Activated T-cell treated with anti-CD3 and anti-CD28 coated beads, Interleukin-2, amount 50 U/mL, for 24 hours (primary cell): Measurements from ENCODE around the gene RAP1B.

ENCODE experiments used
- DNase-seq: peaks from one replicate; pipeline ENCODE4 v3.0.0-alpha.2; 2020
- H3K27ac Mint-ChIP-seq: 2 replicates; pipeline ENCODE4 v1.8.0; 2020; ENCODE audit warnings: mild to moderate bottlenecking, mixed read lengths
- H3K27me3 Mint-ChIP-seq: 2 replicates; pipeline ENCODE4 v1.8.0; 2020; ENCODE audit warnings: mixed read lengths
- H3K36me3 Mint-ChIP-seq: 2 replicates; pipeline ENCODE4 v1.8.0; 2020; ENCODE audit warnings: low read depth, mixed read lengths
- H3K4me1 Mint-ChIP-seq: 2 replicates; pipeline ENCODE4 v1.8.0; 2020; ENCODE audit warnings: low read depth, mixed read lengths
- H3K4me3 Mint-ChIP-seq: 2 replicates; pipeline ENCODE4 v1.8.0; 2020; ENCODE audit warnings: mild to moderate bottlenecking, moderate library complexity, mixed read lengths
- H3K9me3 Mint-ChIP-seq: 2 replicates; pipeline ENCODE4 v1.8.0; 2020; ENCODE audit warnings: mixed read lengths

The RAP1B gene

DNA sequence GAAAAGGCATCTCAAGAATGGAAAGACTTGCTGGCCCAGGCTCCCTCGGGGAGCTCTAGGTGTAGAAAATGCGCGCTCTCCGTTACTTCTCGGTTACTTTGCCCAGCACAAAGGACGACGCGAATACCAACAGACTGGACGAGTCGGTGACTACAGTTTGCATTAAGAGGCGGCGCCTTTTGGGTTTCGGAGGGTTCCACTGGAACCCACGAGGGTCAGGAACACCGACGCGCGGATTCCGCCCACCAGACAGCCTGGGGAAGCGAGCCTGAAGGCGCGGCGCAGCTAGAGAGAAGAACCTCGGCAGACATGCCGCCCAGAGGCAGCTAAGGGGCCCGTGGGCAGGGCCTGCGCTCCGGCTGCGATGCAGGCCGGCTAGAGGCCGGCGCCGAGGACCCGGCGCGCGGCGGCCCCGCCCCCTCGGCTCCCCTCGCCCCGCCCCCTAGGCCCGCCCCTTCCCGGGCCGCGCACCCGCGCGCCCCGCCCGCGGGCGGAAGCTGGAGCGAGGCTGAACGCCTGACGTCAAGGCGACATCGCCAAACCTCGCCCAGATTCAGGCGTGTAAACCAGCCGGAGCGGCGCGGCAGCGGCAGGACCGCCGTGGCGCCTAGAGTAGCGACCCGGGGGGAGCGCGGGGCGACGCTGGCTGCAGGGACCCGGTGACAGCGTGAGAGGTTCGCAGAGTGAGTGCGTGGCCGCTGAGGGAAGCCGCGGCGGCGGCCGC lies at the start of gene RAP1B:
RAP1B (plus strand) TSS at position 530 of the 724 bp plus-strand sequence. CDS start 37,826 bp downstream, outside the sequence.
- peak; percentile 92 for DNase-seq
- Mint-ChIP-seq H3K9me3 (no peaks in the 10 kb centered on the region), H3K36me3 (peaks cover 44% of the 10 kb centered on the region), H3K4me1 (peaks cover 45% of the 10 kb centered on the region), H3K27me3 (no peaks in the 10 kb centered on the region), H3K4me3 (peak within 1 kb of the TSS; percentile 91), H3K27ac (peak within 1 kb of the TSS; percentile 98)

DNA sequence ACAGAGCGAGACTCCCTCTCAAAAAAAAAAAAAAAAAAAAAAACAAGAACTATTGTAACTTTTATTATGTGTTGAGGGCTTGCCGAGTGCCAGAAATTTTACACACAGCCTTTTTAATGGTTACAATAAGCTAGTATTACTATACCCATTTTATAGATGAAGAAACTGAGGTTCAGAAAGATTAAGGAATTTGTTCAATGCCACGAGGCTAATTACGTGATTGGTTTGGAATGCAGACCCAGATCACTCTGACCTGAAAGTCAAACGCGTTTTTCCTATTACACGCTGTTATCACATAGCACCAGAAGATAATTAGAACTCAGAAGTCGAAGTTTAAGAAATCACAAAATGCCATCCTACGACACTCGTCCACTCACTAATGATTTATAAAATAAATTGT lies 48.9 kb upstream of the RAP1B start:
- no peak for DNase-seq
- Mint-ChIP-seq H3K27me3 (no peaks in the 10 kb centered on the region), H3K4me3 (no peak overlapping the region), H3K36me3 (no peaks in the 10 kb centered on the region), H3K4me1 (peaks cover 50% of the 10 kb centered on the region), H3K9me3 (no peaks in the 10 kb centered on the region), H3K27ac (no peak overlapping the region)

DNA sequence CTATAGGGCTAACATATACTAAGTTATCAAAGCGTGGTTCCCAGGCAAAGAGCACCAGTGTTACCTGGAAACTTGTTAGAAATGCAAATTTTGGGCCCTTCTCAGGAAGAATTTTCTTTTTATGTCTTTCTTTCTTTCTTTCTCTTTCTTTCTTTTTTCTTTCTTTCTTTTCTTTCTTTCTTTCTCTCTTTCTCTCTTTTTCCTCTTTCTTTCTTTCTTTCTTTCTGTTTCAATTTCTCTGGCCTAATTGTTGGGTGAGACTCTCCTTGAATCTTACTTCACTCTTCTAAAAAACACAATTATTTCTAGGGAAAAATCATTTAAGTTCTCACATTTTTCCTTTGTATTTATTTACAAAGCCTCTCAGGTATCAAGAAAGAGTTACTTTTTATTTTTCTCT lies 46.5 kb upstream of the RAP1B start:
- Mint-ChIP-seq H3K4me3 (no peak overlapping the region), H3K4me1 (peaks cover 35% of the 10 kb centered on the region), H3K27me3 (no peaks in the 10 kb centered on the region), H3K36me3 (no peaks in the 10 kb centered on the region), H3K27ac (no peak overlapping the region), H3K9me3 (no peaks in the 10 kb centered on the region)
- DNase-seq: no peak

DNA sequence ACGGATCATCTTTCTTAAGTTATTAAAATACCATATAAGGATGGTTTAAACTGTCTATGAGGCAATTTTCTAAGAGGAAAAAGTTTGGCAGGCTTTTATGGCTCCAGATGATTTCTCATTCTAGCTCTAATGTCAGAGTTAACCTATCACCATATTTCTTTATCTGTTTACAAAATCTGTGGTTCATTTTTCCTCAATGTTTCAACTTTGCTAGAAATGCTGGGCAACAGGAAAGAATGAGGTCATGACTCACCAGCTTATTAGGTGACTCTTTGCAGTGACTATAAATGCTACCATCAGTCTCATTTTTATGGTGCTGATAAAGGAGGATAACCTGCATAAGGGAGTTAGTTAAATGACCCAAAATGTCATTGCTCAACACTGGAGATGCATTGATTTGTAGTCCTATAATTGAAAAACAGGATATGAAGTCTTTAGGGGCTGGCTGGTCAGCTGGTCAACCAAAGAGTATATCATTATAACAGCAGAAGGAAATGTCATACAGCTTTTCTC lies 45.3 kb upstream of the RAP1B start:
- no peak for DNase-seq
- Mint-ChIP-seq H3K4me3 (no peak overlapping the region), H3K9me3 (no peaks in the 10 kb centered on the region), H3K36me3 (no peaks in the 10 kb centered on the region), H3K4me1 (peaks cover 25% of the 10 kb centered on the region), H3K27me3 (no peaks in the 10 kb centered on the region), H3K27ac (no peak overlapping the region)

DNA sequence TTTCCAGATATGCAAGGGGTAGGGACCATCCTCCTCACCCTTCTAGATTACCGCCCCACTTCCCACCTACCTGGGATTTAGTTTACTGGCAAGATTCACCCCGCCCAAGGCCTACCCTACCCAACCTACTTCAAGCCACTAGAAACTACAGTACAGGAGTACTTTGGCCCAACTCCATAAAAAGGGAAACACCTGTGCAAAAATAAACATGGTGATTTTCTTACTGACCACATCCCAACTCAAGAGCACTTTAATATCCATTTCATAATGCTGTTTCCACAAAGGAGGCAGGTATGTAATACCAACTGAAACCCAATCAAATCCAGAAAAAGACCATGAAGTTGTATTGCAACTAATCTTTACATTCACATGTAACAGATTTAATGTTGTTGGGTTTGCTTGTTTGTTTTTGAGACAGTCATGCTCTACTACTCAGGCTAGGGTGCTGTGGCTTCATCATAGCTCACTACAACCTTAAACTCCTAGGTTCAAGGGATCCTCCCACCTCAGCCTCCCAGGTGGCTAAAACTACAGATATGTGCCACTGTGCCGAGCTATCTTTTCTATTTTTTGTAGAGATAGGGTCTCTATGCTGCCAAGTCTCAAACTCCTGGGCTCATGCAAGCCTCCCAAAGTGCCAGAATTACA lies 41.7 kb upstream of the RAP1B start:
- Mint-ChIP-seq H3K27ac (no peak overlapping the region), H3K27me3 (no peaks in the 10 kb centered on the region), H3K36me3 (no peaks in the 10 kb centered on the region), H3K4me3 (no peak overlapping the region), H3K4me1 (peaks cover 36% of the 10 kb centered on the region), H3K9me3 (peaks cover 2% of the 10 kb centered on the region)
- DNase-seq: no peak

DNA sequence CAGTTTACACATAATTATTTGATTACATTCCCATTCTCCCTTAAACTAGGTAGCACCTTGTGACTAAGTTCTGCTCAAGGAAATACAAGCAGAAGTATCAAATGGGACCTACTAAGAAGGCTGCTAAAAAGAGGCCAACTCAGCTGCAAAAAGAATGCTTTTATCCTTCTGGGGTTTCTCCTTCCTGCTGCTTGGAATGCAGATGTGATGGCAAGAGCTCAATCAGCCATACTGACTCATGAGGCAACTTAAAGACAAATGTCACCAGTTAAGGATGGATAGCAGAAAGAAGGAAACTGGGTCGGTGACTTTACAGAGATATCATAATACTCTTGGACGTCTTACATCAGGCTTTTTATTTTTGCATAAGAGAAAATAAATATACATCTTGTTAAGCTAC lies 38.0 kb upstream of the RAP1B start:
- Mint-ChIP-seq H3K4me3 (no peak overlapping the region), H3K27ac (no peak overlapping the region), H3K27me3 (no peaks in the 10 kb centered on the region), H3K9me3 (peaks cover 2% of the 10 kb centered on the region), H3K4me1 (peaks cover 23% of the 10 kb centered on the region), H3K36me3 (no peaks in the 10 kb centered on the region)
- DNase-seq: no peak

DNA sequence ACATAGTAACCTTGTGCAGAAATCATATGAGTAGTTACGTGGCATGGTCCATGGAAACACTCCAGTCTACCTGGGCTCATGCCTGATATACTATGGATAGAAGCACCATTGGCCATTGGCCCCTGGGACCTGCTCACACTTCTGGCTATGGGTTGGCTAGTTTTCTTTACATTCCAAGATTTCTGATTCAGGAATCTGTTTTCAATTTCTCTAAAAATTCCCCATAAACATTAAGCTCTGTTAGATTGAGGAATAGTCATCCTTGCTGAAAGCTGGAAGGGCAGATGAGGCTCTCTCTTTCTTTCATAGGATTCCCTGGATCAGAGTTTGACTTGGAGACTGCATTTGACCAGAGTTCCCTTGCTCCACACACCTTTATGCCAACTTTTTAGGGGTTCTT lies 37.3 kb upstream of the RAP1B start:
- H3K4me1 Mint-ChIP-seq: peaks cover 30% of the 10 kb centered on the region

DNA sequence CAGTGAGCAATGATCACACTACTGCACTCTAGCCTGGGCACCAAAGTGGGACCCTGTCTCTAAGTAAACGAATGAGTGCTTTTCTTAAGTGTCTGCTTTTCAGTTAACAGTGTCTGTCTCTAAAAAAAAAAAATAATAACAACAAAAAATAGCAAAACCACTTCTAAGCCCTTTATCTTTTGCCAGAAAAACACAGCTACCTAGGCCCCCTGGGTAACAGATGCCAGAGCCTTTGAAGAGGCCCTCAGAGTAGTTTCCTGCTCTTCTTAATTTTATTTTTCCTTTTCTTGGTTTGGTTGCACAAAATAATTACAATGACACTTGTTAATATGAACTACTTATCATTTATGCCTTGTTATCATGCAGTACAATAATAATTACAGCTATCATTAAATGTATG lies 32.8 kb upstream of the RAP1B start:
- Mint-ChIP-seq H3K27me3 (no peaks in the 10 kb centered on the region), H3K9me3 (no peaks in the 10 kb centered on the region), H3K27ac (no peak overlapping the region), H3K4me3 (no peak overlapping the region), H3K4me1 (peaks cover 29% of the 10 kb centered on the region), H3K36me3 (no peaks in the 10 kb centered on the region)
- no peak for DNase-seq

More for the DNA sequence above, 37.3 kb upstream of the RAP1B start:
- Mint-ChIP-seq H3K36me3 (no peaks in the 10 kb centered on the region), H3K27ac (no peak overlapping the region), H3K27me3 (no peaks in the 10 kb centered on the region), H3K4me3 (no peak overlapping the region), H3K9me3 (peaks cover 2% of the 10 kb centered on the region)
- DNase-seq: no peak

DNA sequence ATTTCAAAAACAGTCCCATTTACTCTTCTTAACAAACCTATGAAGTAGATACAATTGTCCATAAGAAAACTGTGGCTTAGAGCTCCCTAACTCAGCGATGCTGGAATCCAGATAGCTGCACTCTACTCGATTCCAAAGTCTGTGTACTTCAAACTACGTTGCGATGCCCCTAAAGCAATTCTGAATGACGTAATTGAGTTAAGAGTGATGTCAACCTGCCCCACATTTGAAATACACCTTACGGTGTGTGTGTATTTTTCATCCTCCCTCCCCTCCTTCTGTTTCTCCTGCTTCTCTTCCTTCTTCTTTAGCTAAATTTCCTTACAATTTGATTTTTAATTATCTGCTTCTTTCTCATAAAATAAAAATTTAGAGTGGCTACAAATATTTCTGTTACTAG lies 31.9 kb upstream of the RAP1B start:
- Mint-ChIP-seq H3K36me3 (no peaks in the 10 kb centered on the region), H3K27me3 (no peaks in the 10 kb centered on the region), H3K27ac (no peak overlapping the region), H3K4me1 (peaks cover 33% of the 10 kb centered on the region), H3K9me3 (no peaks in the 10 kb centered on the region), H3K4me3 (no peak overlapping the region)
- no peak for DNase-seq

DNA sequence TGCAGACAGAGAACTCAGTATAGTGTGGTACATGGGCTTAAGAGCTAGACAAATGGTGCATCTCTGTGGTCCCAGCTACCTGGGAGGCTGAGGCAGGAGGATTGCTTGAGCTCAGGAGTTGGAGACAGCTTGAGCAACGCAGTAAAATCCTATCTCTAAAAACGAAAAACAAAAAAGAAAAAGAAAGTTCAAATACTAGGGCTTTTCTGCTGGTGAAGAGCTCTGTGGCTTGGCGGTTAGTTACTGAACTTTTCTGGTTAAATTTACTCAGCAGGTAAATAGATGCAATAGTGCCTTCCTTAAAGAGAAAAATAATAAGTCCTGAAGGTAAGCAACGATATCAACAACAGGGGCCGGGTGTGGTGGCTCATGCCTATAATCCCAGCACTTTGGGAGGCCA lies 31.4 kb upstream of the RAP1B start:
- peak overlapping the region; percentile 26 for H3K4me3 Mint-ChIP-seq
- H3K9me3 Mint-ChIP-seq: no peaks in the 10 kb centered on the region
- DNase-seq: no peak
- H3K4me1 Mint-ChIP-seq: peaks cover 36% of the 10 kb centered on the region
- H3K27ac Mint-ChIP-seq: peak overlapping the region; percentile 77
- no peaks in the 10 kb centered on the region for H3K36me3 Mint-ChIP-seq
- no peaks in the 10 kb centered on the region for H3K27me3 Mint-ChIP-seq

DNA sequence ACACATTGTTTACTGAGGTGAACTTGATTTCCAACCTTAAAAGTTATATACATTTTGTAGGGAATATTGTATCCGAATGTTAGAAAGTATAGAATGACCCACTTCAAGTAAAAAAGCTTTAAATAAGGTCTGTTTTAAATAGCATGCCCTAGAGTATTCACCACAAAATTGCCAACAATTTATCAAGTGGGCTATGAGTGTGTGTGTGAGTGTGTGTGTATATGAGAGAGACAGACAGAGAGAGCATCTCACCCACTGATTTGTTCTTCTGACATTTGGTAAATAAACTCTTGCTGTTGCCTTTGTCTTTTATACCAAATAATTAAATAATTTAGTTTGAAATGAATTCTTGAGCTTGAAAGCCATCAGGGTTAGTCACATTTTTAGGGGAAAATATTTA lies 29.8 kb upstream of the RAP1B start:
- DNase-seq: no peak

DNA sequence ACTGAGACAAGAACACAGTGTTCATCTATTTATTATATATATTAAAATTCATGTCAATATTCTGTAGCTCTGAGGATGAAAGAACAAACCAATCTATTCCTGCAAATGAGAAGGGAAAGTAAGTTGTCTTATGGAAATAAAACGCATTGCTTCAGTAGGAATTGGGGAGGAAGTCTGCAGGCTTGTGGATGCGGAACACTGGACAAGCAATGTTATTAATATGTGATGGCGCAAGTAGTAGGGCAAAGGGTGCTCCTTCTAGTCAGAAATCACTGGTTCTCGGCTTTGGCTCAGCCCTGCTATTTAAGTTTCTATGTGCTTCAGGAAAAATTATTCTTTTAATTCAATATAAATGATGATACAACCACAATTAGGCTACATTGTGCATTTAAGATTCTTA lies 28.8 kb upstream of the RAP1B start:
- Mint-ChIP-seq H3K27me3 (no peaks in the 10 kb centered on the region), H3K4me1 (peaks cover 43% of the 10 kb centered on the region), H3K27ac (no peak overlapping the region), H3K9me3 (no peaks in the 10 kb centered on the region), H3K36me3 (no peaks in the 10 kb centered on the region), H3K4me3 (no peak overlapping the region)
- DNase-seq: no peak

More for the DNA sequence above, 29.8 kb upstream of the RAP1B start:
- Mint-ChIP-seq H3K36me3 (no peaks in the 10 kb centered on the region), H3K9me3 (no peaks in the 10 kb centered on the region), H3K27ac (no peak overlapping the region), H3K4me1 (peaks cover 41% of the 10 kb centered on the region), H3K27me3 (no peaks in the 10 kb centered on the region), H3K4me3 (no peak overlapping the region)

DNA sequence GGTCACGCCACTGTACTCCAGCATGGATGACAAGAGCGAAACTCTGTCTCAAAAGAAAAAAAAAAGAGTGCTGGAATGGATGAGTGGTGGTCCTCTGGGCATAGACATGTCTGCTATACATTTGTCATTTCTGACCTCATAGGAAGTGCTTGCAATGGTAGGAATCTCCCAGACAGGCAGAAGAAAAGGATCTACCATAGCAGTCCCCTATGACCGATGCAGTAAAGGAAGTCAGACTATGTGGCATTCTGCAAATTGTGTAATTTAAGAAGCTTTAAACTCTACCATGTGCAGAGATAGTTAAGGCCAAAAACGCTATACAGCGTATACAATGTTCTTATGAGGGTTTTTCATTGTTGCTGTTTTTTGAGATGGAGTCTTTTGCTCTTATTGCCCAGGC lies 24.7 kb upstream of the RAP1B start:
- Mint-ChIP-seq H3K27ac (no peak overlapping the region), H3K4me3 (no peak overlapping the region)
- DNase-seq: no peak

DNA sequence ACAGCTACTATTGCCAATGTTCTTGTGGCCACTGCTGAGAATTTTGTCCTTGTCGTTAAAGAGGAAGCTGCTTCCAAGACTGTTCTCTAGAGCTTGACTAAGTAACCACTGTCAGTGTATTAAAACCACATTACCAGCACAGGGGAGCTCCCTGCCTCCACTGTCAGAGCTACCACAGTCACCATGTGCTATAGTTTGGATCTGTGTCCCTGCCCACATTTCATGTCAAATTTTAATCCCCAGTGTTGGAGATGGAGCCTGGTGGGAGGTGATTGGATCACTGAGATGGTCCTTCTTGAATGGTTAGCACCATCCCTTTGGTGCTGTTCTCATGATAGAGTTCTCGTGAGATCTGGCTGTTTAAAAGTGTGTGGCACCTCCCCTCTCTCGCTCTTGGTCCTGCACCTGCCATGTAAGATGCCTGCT lies 23.2 kb upstream of the RAP1B start:
- no peak for DNase-seq
- Mint-ChIP-seq H3K36me3 (peaks cover 7% of the 10 kb centered on the region), H3K27ac (peak overlapping the region; percentile 77), H3K9me3 (peaks cover 8% of the 10 kb centered on the region), H3K4me1 (peaks cover 53% of the 10 kb centered on the region), H3K4me3 (peak overlapping the region; percentile 11), H3K27me3 (no peaks in the 10 kb centered on the region)

More for the DNA sequence above, 24.7 kb upstream of the RAP1B start:
- peaks cover 38% of the 10 kb centered on the region for H3K4me1 Mint-ChIP-seq
- no peaks in the 10 kb centered on the region for H3K27me3 Mint-ChIP-seq
- peaks cover 7% of the 10 kb centered on the region for H3K36me3 Mint-ChIP-seq
- peaks cover 8% of the 10 kb centered on the region for H3K9me3 Mint-ChIP-seq

DNA sequence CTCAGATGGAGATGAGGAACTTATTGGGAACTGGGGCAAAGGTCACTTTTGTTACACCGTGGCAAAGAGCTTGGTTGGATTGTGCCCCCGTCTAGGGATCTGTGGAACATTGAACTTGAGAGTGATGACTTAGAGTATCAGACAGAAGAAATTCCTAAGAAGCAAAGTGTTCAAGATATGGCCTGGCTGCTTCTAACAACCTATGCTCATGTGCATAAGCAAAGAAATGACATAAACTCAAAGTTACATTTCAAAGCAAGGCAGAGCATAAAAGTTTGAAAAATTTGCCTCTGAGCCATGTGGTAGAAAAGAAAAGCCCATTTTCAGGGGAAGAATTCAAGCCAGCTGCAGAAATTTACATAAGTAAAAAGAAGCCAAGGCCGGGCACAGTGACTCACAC lies 21.5 kb upstream of the RAP1B start:
- Mint-ChIP-seq H3K36me3 (peaks cover 7% of the 10 kb centered on the region), H3K9me3 (peaks cover 8% of the 10 kb centered on the region), H3K4me1 (peaks cover 52% of the 10 kb centered on the region), H3K27ac (no peak overlapping the region), H3K4me3 (no peak overlapping the region), H3K27me3 (no peaks in the 10 kb centered on the region)
- no peak for DNase-seq
